GM12801 (cell line): ENCODE data around the gene TAX1BP1.

ENCODE experiments used
- CTCF ChIP-seq: IDR thresholded peaks from one replicate; pipeline ENCODE4 v1.5.1; 2011; ENCODE audit warnings: control low read depth; ENCODE audit not compliant: insufficient read length; ENCODE audit errors: extremely low read depth

TAX1BP1 gene

GRCh38 chr7:27846388-27846787, 106.4 kb downstream of the TAX1BP1 start:
- no peak for TF ChIP-seq CTCF

GRCh38 chr7:27850531-27850930, 110.6 kb downstream of the TAX1BP1 start:
- TF ChIP-seq CTCF = no peak

- TF ChIP-seq CTCF = no peak
These were observed 120.8 kb downstream of the TAX1BP1 start for GRCh38 chr7:27860800-27861199.

GRCh38 chr7:27861747-27862146, 121.8 kb downstream of the TAX1BP1 start:
- TF ChIP-seq CTCF = no peak

- no peak for TF ChIP-seq CTCF
These were observed 123.9 kb downstream of the TAX1BP1 start for GRCh38 chr7:27863880-27864279.

- no peak for TF ChIP-seq CTCF
These were observed 126.3 kb downstream of the TAX1BP1 start for GRCh38 chr7:27866256-27866655.

GRCh38 chr7:27866828-27867672, 127.1 kb downstream of the TAX1BP1 start:
- no peak for TF ChIP-seq CTCF
